Prostate gland (tissue), 2 donors: ENCODE data around the gene AFTPH. TPM values are rescaled to one million over a fixed set of nuclear protein-coding genes. Genes with fewer than 3 reads are reported as not detected.

Experiments used
- DNase-seq: peaks from one replicate; pipeline ENCODE4 v3.0.0-alpha.2; 2019; ENCODE audit warnings: low spot score
- H3K27ac ChIP-seq, 2 donors: fragments of 200-600 bp; sonication (generic); 2 replicates each; pipeline ENCODE4 v1.5.1; 2017 to 2019
- H3K27me3 ChIP-seq: fragments of 200-600 bp; sonication (generic); replicated peaks from 2 replicates; pipeline ENCODE4 v1.5.1; 2019; ENCODE audit not compliant: insufficient read depth
- H3K36me3 ChIP-seq, 2 donors: fragments of 200-600 bp; sonication (generic); 1 replicate in 1 of 2; 2 replicates in 1 of 2; pipeline versions ENCODE4 v1.5.1 to v1.8.1; 2017 to 2019
- H3K4me1 ChIP-seq: fragments of 200-600 bp; sonication (generic); replicated peaks from 2 replicates; pipeline ENCODE4 v1.5.1; 2019
- H3K4me3 ChIP-seq, 2 donors: fragments of 200-600 bp; sonication (generic); 2 replicates each; pipeline ENCODE4 v1.5.1; 2017 to 2019
- H3K9me3 ChIP-seq: fragments of 200-600 bp; sonication (generic); 2 replicates; pipeline ENCODE4 v1.5.1; 2017
- POLR2A ChIP-seq: fragments of 450-650 bp; IDR thresholded peaks from one replicate; pipeline ENCODE4 v1.6.1; 2016; ENCODE audit warnings: antibody characterized with exemption, mild to moderate bottlenecking
- POLR2AphosphoS5 ChIP-seq: sonication (generic); formaldehyde crosslinking; IDR thresholded peaks from one replicate; pipeline ENCODE4 v1.6.1; 2017; ENCODE audit warnings: antibody characterized with exemption
- WGBS: methylation state at CpG from one replicate; pipeline ENCODE4 v1.1.5; 2018; 5-methylcytosine and 5-hydroxymethylcytosine counted together
- intact Hi-C: fragments of 100-400 bp; cut with DNase I; formaldehyde crosslinking; loops from one replicate; pipeline ENCODE4 v1.14.2; 2022
- total RNA-seq, 2 donors: library from RNA; depleted of rRNA; stranded (reverse); fragments of >200 nt; gene quantifications; one replicate each; pipeline ENCODE4 v1.1.0, GENCODE V29; 2016
- TF ChIP-seq, protein P1 (sequence below), 4 experiments: fragments of 200-600 bp in 2 of 4; fragments of 450-650 bp in 2 of 4; sonication (generic) in 2 of 4; IDR thresholded peaks; 1 replicate in 3 of 4; 2 replicates in 1 of 4; pipeline ENCODE4 v1.5.1; 2016 to 2019; ENCODE audit warnings: antibody characterized with exemption in 4 of 4, mild to moderate bottlenecking in 2 of 4, moderate library complexity in 2 of 4

Gene AFTPH
- total RNA-seq, 2 donors from 2014 or later, result 61.3 to 68.1 TPM

GRCh38 chr2:64617631-64618151 lies 93.6 kb downstream of the AFTPH start:
- Histone ChIP-seq H3K4me3 (no peak overlapping the region), H3K36me3 (no peaks in the 10 kb centered on the region), H3K4me1 (no peaks in the 10 kb centered on the region), H3K27me3 (no peaks in the 10 kb centered on the region), H3K27ac (no peak overlapping the region), H3K9me3 (no peaks in the 10 kb centered on the region)
- 33% methylated on average over 6 of the region's 6 CpGs for WGBS
- TF ChIP-seq POLR2A, result no peak
- no peak for TF ChIP-seq POLR2AphosphoS5
- TF ChIP-seq, protein P1, sequence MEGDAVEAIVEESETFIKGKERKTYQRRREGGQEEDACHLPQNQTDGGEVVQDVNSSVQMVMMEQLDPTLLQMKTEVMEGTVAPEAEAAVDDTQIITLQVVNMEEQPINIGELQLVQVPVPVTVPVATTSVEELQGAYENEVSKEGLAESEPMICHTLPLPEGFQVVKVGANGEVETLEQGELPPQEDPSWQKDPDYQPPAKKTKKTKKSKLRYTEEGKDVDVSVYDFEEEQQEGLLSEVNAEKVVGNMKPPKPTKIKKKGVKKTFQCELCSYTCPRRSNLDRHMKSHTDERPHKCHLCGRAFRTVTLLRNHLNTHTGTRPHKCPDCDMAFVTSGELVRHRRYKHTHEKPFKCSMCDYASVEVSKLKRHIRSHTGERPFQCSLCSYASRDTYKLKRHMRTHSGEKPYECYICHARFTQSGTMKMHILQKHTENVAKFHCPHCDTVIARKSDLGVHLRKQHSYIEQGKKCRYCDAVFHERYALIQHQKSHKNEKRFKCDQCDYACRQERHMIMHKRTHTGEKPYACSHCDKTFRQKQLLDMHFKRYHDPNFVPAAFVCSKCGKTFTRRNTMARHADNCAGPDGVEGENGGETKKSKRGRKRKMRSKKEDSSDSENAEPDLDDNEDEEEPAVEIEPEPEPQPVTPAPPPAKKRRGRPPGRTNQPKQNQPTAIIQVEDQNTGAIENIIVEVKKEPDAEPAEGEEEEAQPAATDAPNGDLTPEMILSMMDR (IDR thresholded peaks at IDR 0.05), result no peak
- intact Hi-C loops, result no loop called here
- no peak for DNase-seq

DNA sequence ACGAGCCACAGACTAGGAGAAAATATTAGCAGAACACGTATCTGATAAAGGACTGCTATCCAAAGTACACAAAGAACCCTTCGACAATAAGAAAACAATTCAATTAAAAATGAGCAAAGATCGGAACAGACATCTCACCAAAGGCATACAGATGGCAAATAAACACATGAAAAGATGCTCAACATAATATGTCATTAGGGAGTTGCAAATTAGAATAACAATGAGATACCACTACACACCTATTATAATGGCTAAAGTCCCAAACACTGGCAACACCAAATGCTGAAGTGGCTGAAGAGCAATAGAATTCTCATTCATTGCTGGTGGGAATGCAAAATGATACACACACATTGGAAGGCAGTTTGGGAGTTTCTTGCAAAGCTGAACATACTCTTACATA lies 96.5 kb downstream of the AFTPH start:
- 31% methylated on average over 4 of the region's 4 CpGs for WGBS

DNA sequence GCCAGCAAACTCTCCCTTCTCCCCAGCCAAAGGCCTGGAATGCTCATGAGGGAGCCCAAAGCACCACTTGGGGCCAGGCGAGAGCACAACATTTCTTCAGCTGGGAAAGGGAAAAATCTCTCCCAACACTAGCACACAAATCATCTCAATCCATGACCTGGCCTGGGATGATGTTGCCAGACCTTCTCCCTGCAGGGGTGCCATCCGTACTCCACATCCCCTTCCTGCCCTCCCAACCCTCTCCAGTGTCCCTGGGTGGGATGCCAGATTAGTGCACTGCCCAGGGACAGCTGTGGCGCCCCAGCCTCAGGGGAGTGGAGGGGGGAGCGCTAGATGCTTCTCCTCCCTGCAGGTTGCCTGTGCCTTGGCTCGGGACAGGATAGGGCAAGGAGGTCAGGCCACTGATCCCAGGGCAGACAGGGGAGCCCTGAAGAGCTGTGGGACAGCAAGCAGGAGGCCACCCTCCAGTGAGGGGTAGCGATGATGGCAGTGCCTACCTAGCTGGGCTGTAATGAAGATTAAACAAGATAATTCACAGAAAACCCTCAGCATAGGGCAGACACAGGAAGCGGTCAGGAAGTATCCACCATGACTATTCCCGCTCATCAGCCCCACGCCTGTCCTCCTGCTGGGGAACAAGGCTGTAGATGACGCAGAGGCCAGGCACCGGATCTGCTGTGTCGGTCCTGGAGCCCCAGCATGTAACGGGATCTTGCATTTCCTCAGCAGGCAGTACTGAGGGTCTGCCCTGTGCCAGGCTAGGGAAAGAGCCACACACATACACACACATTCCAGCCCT lies 98.5 kb downstream of the AFTPH start:
- no peaks in the 10 kb centered on the region for H3K27me3 ChIP-seq
- 84% methylated on average over 12 of the region's 13 CpGs for WGBS
- DNase-seq, result no peak
- no peaks in the 10 kb centered on the region for H3K36me3 ChIP-seq
- no peak overlapping the region for H3K4me3 ChIP-seq
- no peaks in the 10 kb centered on the region for H3K9me3 ChIP-seq
- H3K27ac ChIP-seq, result no peak overlapping the region
- no peak for TF ChIP-seq POLR2AphosphoS5
- no peak for TF ChIP-seq POLR2A
- TF ChIP-seq, protein P1 (IDR thresholded peaks at IDR 0.05), result no peak
- intact Hi-C loops, result no loop called here
- no peaks in the 10 kb centered on the region for H3K4me1 ChIP-seq

More for the DNA sequence above, 96.5 kb downstream of the AFTPH start:
- DNase-seq, result no peak
- Histone ChIP-seq H3K4me3 (no peak overlapping the region), H3K4me1 (no peaks in the 10 kb centered on the region), H3K9me3 (no peaks in the 10 kb centered on the region), H3K27ac (no peak overlapping the region), H3K27me3 (no peaks in the 10 kb centered on the region), H3K36me3 (no peaks in the 10 kb centered on the region)
- intact Hi-C loops, result no loop called here
- TF ChIP-seq POLR2AphosphoS5 (no peak), POLR2A (no peak)
- TF ChIP-seq, protein P1 (IDR thresholded peaks at IDR 0.05), result no peak

- H3K4me1 ChIP-seq, result no peaks in the 10 kb centered on the region
- H3K27ac ChIP-seq, result no peak overlapping the region
- TF ChIP-seq, protein P1 (IDR thresholded peaks at IDR 0.05), result no peak
- TF ChIP-seq POLR2AphosphoS5, result no peak
- TF ChIP-seq POLR2A, result no peak
- DNase-seq, result no peak
- no peak overlapping the region for H3K4me3 ChIP-seq
- intact Hi-C loops, result no loop called here
- no peaks in the 10 kb centered on the region for H3K27me3 ChIP-seq
- WGBS, result 74% methylated on average over 13 of the region's 13 CpGs
- H3K9me3 ChIP-seq, result no peaks in the 10 kb centered on the region
- H3K36me3 ChIP-seq, result no peaks in the 10 kb centered on the region
Measured at GRCh38 chr2:64623242-64623850, 99.2 kb downstream of the AFTPH start.
